HG03196 (cell line): ENCODE results near the gene SCGB3A2.

Source experiments
- ATAC-seq: cut with Tn5 transposase; IDR thresholded peaks from one replicate; pipeline ENCODE4 v1.9.1; 2021; ENCODE audit not compliant: unreplicated experiment

Gene SCGB3A2, protein sequence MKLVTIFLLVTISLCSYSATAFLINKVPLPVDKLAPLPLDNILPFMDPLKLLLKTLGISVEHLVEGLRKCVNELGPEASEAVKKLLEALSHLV

DNA sequence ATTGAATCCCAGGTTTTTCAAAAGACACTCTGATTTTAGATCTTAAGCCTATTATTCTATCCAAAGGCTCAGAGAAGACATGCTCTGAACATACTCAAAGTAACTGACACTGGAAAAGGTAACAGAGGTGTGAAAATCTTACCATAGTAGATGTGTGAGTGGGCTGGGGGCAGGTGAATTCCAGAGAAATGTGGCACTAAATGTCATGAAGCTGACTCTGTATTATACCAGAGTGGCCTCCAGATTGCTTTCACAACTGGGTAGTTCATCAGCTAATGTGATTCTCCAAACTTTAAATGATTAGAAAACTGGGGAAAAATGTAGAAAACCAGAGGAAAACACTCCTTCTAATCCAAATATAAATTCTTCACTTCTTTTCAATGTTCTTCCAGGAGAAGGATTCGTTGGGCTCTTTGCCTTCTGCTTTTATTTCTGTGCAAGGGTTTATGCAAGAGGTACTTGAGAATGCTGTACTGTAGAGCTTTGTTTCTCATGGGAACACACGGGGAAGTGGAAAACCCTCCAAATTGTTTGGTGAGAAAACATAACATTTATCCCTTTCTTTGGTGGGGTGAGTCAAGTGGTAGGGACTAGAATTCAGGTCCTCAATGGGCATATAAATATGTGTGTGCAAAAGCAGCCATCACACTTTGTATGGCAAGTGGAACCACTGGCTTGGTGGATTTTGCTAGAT, at the start of gene SCGB3A2:
SCGB3A2 (plus strand) TSS at position 646 of the 694 bp plus-strand sequence. CDS start 93 bp downstream, outside the sequence.
- no peak for ATAC-seq

DNA sequence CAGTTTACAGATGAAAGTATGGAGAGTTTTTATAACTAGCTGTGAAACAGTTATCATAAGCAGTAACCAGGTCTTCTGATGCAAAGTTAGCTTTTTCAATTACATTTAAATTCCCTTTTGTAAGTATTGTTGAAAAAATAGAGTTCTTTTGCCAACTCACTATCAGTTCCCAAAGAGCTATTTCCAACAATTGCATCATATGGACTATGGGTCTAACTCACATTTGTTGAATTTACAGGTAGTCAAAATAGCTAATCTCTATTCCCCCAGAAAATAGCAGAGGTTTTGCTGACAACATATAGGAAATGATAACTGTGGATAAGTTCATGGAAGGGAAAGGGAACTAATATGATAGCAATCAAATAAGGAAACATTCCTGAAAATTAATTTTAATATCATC, 48.5 kb upstream of the SCGB3A2 start:
- no peak for ATAC-seq

DNA sequence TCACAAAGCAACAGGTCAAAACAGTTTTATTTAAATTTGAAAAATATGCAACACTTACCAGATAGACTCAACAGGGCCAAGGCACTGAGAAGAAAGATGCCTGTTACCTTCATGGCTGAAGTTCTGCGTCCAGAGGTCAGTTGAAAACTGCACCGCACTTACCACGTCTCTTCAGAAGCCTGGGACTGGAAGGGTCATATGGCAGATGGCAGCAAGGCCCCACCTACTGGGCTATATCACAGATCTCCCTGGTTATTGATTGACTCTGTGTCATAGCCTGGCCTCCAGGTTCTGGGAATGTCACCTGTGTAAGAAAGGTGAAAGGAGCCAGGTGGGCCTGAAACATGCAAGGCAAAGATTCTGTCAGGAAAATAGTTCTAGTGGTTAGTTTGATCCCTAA, 47.0 kb upstream of the SCGB3A2 start, which contains the start of gene SPINK1:
SPINK1 (minus strand) TSS at position 207 of the 400 bp plus-strand sequence; CDS start at position 113, 94 bp downstream.
- no peak for ATAC-seq

DNA sequence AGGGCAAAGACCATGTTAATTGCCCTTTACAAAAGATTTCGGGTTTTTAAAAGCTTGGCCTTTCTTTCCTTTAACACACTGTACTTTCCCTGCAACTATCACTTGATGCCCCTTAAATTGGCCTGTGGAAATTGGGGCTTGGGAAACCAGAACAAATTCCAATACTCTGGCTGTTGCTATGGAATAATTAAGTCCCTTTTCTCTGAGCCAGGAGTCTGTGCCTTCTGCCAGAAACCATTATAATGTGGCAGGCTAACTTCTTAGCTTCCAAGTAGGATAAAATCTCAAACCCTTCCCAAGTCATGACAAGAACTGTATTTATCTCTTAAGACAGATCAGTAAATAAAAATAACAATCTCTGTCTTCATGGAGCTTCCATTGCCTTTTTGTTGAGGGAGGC, 46.0 kb upstream of the SCGB3A2 start:
- no peak for ATAC-seq

DNA sequence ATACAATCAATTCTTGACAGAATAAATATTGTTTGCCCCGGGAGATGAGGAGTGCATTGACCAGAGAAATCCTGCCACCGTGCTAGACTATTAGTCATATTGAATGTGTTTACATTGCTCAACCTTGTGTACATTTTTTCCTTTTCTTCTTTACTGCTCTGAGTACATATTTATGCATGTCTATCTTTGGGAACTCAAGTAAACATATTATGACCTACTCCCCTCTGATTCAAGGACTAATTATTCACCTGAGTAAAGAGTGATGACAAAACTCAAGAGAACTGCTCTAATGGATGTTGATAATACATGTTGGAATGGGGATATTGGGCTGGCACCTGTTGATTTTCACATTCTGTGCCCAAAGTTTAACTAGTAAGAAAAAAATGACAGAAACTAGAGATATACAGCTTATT, 43.1 kb upstream of the SCGB3A2 start:
- no peak for ATAC-seq

DNA sequence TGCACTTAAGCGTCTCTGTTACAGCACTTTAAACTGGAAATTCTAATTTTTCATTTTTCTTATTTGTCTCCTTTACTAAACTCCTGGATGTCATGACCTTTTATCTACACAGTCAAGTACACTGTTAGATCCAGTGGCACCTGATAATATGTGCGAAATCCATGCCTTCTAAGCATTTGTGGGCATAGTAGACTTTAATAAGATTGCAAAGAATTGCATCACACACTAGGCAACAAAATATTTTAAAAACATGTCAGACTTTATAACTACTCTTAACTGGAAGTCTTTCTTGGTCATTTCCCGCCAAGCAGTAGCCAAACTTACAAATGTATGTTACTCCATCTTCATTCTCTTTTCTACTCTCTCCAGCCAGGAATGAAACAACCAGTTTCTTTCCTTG, 42.1 kb upstream of the SCGB3A2 start:
- ATAC-seq = no peak

DNA sequence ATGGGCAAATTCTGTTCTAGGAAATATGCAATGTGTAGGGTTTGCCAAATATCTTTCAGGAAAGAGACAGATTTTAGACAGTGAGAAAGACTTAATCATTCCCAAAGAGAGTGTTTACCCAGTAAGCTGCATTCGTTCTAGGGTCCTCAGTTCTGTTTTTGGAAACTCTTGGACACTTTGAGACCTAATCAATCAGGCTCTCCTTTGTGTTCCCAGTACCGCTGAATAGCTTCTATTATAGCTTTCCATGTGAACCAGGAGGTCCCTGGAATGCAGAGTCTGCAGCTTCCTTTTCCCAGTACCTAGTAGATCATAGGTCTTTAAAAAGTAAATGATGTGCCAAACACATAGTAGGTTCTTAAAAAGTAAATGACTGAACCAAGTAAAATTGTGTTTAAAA, 35.6 kb upstream of the SCGB3A2 start:
- no peak for ATAC-seq

DNA sequence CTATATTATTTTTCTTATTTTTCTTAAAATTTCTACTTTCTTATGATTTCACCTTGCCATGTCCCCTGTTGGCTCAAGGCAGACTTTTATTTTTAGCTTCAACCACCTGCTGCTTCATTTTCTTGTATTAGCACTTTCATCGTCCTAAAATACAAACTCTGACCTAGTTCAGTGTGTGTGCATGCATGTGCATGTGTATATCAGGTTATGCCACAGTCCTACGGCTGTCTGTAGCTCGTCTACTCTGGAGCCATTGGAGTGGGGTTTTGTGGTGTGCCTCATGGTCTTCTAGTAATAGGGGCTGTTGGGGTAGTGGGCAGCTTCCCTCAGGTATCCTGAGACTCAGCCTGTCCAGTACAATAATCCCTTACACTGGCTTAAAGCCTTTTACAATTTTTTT, 33.7 kb upstream of the SCGB3A2 start:
- no peak for ATAC-seq

DNA sequence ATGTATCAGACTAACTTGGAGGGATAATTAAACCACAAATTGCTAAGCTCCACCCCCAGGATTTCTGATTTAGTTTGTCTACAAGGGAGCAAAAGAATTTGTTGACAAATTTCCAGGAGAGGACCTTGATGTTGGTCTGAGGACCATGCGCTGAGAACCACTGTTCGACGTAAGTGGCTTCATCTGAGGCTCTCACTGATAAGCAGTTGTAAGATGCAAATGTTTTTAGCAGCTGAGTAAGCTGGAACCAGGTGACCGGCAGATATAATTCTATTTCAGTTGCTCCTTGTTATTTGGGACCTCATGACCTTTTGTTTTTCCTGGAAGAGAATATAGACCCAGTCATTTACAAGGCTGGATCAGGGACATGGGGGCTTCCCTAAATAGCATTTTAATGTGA, 32.9 kb upstream of the SCGB3A2 start:
- ATAC-seq = no peak

DNA sequence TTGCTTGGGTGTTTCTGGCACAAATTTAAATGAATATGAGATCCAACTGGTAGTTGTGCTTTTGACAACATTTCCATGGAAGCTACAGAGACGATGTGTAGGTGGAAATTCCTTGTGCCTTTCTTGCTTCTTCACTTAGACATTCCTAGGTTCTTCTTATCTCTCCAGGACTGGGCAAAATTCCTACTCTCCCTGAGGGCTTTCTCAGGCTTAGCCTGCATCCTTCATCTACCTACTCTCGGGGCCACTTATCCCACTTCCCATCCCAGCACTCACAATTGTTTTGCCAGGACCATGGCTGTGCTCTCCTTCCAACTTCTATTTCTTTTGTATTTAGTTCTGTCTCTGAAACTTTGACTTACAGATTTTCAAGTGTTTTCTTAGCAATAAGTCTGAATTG, 29.3 kb upstream of the SCGB3A2 start:
- ATAC-seq = no peak

DNA sequence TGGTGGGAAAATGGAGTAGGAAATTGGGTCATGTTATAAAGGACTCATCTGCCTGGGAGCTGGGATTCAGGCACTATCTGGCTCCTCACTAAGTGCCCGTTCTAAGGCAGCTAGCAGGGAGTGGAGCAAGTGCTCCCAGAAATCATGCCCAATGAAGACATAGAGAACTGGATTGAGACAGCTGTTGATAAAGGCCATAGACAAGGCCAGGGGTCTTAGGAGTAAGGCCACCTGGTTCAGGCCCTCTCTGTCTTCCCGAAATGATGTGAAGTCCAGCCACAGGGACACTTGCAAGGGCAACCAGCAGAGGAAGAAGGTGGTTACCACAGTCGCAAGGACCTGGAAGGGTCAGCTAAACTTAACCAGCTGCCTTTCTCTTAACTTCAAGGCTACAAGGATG, 26.9 kb upstream of the SCGB3A2 start:
- ATAC-seq = no peak

DNA sequence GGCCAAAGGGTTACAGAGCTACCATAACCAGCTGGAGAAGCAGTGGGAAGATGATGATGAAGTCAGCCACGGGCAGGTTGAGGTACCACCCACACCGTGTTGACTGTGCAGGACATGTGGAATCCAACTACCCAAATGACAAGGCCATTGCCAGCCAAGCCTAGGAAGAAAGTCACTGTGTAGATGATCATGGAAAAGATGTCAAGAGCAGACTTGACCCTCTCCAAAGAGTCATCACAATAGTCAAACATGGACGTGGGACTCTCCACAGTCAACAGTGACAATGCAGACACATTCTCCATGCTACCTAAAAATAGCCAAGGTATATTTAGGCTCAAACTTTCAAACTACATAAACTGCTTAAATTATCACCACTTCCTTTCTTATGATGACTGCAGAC, 26.1 kb upstream of the SCGB3A2 start:
- no peak for ATAC-seq

DNA sequence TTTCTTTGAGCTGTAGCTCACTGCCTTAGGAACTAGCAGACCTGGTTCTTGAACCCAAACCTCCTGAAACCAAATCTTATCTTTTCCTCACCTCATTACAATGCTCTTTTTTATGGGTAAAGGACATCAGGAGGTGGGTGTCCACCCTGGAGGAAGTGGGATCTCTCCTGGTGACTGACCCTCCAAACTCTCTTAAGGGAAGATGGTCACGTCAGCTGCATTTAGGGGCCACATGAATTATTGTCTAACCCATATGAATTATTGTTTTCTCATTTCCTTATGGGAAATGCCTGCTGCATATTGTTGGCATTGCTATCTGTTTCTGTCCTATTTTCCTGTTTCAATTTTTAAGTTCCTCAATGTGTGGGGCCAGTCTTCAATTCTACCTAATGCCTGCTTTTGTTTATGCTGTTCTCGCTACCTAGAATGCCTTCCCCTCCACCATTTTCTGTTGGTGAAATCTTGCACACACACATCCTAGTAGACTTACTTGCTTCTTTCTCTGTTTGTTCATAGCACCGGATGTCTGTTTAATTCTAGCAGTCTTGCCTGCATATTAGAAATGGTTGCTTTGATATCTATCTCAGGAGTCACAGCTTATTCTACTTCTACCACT, 25.0 kb upstream of the SCGB3A2 start:
- ATAC-seq = no peak

DNA sequence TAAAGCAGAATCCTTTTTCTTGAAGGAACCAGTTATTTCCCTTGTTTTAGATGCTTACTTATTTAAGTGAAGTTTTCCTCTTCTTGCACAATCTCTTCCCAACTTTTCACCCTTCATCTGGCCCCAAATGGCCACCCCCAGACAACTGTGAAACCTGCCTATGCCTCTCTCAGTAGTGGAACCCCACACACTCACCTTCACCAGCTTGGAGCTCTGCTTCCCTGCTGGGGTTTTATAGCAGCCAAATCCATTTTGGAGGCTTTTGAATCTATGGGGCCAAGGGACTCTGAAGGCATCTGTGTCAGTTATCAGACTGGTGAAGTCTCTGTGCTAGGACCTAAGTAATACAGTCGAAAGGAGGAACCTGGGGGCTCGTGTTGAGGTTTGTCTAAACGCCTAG, 24.2 kb upstream of the SCGB3A2 start:
- ATAC-seq = no peak

DNA sequence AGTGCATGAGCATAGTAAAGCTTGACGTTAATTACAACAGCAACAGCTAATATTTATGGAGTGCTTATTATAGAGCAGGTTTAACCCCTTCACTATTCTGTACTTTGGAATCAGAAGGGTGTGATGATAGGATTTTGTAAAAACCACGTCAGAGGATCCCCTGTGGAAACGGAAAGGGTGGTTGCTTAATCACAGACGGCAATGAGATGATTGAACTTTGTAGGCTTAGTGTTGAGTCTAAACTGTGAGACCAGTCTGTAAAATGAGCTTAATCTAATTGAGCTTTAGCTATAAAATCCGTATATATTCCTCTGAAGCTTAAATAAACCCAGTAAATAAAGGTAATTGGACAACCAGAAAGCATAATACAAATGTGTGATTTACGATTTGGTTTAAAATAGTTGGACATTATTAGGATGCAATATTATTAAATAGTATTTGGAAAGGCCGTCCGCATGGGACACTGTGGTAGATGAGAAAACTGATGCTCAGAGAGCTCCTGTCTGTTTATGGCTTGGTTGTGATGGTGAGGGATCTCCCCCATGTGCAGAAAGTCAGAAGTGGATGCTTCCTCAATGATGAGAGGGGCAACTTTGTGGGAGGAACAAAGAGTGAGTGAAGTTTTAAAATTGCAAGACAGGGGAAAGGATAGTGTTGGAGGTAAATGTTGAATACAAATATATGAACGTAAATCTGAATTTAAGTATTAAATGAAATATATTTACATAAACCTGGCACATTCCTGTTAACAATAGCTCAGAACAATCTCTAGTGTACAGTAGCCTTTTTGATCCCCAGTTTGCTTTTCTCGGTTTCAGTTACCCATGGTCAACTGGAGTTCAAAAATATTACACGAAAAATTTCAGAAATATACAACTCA, 23.4 kb upstream of the SCGB3A2 start:
- ATAC-seq = no peak

DNA sequence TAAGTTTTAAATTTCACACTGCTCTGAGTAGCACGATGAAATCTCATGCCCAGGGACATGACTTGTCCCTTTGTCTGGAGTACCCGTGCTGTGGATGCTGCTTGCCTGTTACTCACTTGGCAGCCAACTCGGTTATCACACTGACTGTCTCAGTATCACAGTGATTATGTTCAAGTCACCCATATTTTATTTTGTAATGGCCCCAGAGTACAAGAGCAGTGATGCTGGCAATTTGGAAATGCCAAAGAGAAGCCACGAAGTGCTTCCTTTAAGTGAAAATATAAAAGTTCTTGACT, 22.8 kb upstream of the SCGB3A2 start:
- ATAC-seq = no peak

DNA sequence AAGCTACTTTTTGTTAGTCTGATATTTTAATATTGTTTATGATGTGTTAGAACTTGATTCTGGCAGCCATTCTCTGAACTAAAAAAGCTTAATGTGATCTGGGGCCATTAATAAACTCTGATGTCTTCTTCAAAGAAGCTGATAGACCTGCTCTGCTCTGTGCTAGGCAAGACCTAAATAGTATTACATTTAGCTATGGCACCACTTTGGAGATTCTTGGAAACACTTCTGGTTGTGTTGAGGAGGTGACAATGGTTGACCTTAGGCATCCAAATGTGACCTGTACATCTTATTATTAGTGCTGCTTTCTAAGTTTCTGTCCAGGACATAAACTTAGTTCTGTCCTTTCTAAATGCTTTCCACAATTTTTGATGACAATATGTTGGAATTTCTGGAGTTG, 21.7 kb upstream of the SCGB3A2 start:
- ATAC-seq = no peak

DNA sequence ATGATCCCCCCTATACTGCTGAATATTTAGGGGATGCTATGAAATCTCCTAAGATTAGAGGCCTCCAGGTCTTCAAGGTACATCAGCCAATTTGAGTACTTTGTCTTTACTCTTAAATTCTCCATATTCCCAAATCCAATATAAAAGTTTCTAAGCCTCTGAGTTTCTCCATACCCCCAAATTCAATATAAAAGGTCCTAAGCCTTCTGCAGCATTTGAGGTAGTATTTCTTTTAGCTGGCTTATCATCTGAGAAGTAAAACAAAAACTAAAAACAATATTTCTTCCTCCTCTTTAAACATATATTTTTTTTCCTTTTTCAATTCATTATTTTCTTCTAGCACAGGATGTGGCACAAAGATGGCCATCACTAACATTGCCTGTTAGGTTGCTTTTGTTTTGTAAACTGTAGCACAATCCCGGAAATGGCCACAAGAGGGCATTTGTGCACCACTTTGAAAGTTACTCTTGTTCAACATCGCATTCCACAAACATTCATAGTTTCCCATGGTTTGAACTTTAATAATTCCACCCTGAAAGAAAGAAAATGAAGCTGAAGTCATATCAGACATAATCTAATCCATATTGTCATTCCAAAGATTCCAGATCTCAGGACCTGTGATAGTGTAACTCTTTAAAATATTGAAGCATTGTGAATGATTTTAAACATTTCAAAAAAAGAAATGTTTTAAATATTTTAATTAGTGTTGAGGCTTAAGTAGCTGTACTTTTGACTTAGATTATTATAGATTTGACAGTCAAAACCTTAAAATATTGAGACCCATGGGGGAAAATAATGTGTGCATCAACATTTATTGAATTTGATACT, 21.0 kb upstream of the SCGB3A2 start:
- peak; percentile 90 for ATAC-seq

DNA sequence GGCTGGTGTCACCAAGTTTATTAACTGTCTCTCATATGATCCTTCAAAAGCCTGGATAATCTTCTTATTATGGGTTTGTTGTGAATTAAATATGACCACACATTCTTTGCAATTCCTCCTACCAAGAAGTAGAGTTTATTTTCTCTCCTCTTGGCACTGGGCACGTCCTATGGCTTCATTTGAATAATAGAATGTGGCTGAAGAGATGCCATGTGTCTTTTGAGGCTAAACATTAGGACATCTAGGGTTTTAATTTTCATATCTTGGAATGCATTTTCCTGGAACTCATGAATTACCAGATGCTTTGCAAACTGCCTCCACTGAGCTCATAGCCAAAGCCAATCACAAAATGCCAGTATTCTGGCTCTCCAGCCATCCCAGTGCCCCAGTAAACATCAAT, 19.9 kb upstream of the SCGB3A2 start:
- ATAC-seq = no peak

DNA sequence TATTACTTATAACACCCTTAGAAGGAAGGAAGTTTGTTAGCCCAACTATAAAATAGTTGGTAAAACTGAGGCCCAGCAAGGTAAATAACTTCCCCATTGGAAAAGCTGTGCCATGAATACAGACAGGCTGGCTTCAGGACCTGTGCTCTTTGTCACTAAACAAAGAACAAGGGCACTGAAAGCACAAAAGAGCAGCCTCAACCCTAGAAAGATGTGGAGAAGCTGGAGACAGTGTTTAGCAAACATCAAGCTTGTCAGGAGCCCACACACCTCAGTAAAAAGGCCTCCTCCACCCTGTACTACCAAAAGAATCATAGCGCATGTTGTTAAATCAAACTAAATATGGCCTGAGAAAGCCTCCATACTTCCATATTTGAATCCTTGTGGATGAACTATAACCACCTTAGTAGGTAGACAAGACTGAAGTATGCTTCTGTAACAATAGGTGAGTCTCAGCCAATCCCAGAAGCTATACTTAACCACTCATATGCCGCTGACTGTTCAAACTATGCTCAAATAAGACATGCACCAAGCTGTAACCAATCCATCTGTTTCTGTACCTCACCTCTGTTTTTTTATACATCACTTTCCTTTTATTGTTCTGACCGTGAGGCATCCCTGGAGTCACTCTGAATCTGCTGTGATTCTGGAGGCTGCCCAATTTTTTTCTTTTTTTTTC, 18.4 kb upstream of the SCGB3A2 start:
- no peak for ATAC-seq
